ENCODE measurements around the gene OR9Q1.

- TF ChIP-seq CBX2 (IDR thresholded peaks at IDR 0.05; ENCODE audit: borderline replicate concordance, low read depth) (no peak), REST (IDR thresholded peaks at IDR 0.05) (no peak), SREBF2 (IDR thresholded peaks at IDR 0.05) (no peak), ESRRA (IDR thresholded peaks at IDR 0.05; ENCODE audit: borderline replicate concordance, low read length) (no peak), CTCF (IDR thresholded peaks at IDR 0.05) (no peak), EP300 (IDR thresholded peaks at IDR 0.05) (no peak), CHD4 (IDR thresholded peaks at IDR 0.05; ENCODE audit: borderline replicate concordance) (no peak), POLR2A (IDR thresholded peaks at IDR 0.05; ENCODE audit: low read length) (no peak), CHD2 (IDR thresholded peaks at IDR 0.05; ENCODE audit: low read length, partially characterized antibody) (no peak), RFX5 (IDR thresholded peaks at IDR 0.05) (no peak)
Observed at GRCh38 chr11:58039589-58039988, 15.9 kb downstream of the OR9Q1 start.
